K562 (cell line): ENCODE measurements around the gene ITPR2. TPM values are rescaled to one million over a fixed set of nuclear protein-coding genes. Genes with fewer than 3 reads are reported as not detected.

Source experiments
- ATAC-seq: fragments of 200-7000 bp; cut with Tn5 transposase; 3 replicates; pipeline ENCODE4 v1.9.1; 2020; ENCODE audit warnings: moderate library complexity
- BruUV-seq: library from RNA; stranded (reverse); fragments of 400-500 nt; replicated peaks from 2 replicates; lab custom pipeline; 2021; lab: Mats Ljungman, UMichigan
- CTCF ChIA-PET: fragments of 300-600 bp; formaldehyde crosslinking; extraction: SDS; loops from one replicate; lab custom pipeline; 2021; ENCODE audit warnings: low intra/inter-chr PET ratio; lab: Yijun Ruan, JAX
- POLR2A ChIA-PET: fragments of 300-600, 350-650 bp; sonication (Branson Sonifier 250); formaldehyde crosslinking; extraction: SDS; loops from one replicate; lab custom pipeline; 2021; ENCODE audit warnings: antibody characterized with exemption, inconsistent platforms; lab: Yijun Ruan, JAX
- DNase-seq, 4 experiments: peaks; one replicate each; pipeline versions ENCODE4 v3.0.0 to v3.0.0-alpha.2; 2011 to 2018; ENCODE audit warnings: low spot score in 3 of 4, mixed read lengths in 3 of 4; ENCODE audit errors: extremely low read depth in 1 of 4
- FAIRE-seq: peaks from 2 replicates; lab custom pipeline; 2011; peaks lifted over from hg19 to GRCh38; lab: Jason Lieb, UNC
- H2AFZ ChIP-seq: 2 replicates; pipeline ENCODE4 v1.6.0; 2011; ENCODE audit warnings: low read depth, low read length, control low read depth, inconsistent platforms
- H3K27ac ChIP-seq: fragments of 200-600 bp; 3 replicates; pipeline ENCODE4 v1.8.0; 2011; ENCODE audit warnings: low read depth, mild to moderate bottlenecking, control low read depth, inconsistent platforms, low read length, moderate library complexity, mixed read lengths; ENCODE audit errors: extremely low read depth
- H3K27me3 ChIP-seq, 2 experiments: fragments of 300-600 bp in 1 of 2; 2 replicates in 1 of 2; 3 replicates in 1 of 2; pipeline versions ENCODE4 v1.6.0 to v1.8.0; 2011; ENCODE audit warnings: inconsistent platforms in 2 of 2, low read length in 2 of 2, mild to moderate bottlenecking in 1 of 2, mixed read lengths in 1 of 2, moderate library complexity in 1 of 2; ENCODE audit not compliant: control insufficient read depth in 2 of 2, insufficient read depth in 2 of 2
- H3K36me3 ChIP-seq: fragments of 300-600 bp; 3 replicates; pipeline ENCODE4 v1.8.0; 2011; ENCODE audit warnings: mild to moderate bottlenecking, low read length, inconsistent platforms; ENCODE audit not compliant: control insufficient read depth, insufficient read depth
- H3K4me1 ChIP-seq, 2 experiments: fragments of 200-600 bp in 1 of 2; replicated peaks in 1 of 2; 2 replicates in 1 of 2; 3 replicates in 1 of 2; pipeline versions ENCODE4 v1.5.1 to v1.8.0; 2011; ENCODE audit warnings: inconsistent platforms in 2 of 2, low read length in 2 of 2, mild to moderate bottlenecking in 1 of 2, mixed read lengths in 1 of 2, moderate library complexity in 1 of 2; ENCODE audit not compliant: control insufficient read depth in 2 of 2, insufficient read depth in 2 of 2
- H3K4me2 ChIP-seq: 2 replicates; pipeline ENCODE4 v1.6.1; 2011; ENCODE audit warnings: low read length, control low read depth, inconsistent platforms, mixed read lengths; ENCODE audit not compliant: insufficient read depth
- H3K4me3 ChIP-seq: fragments of 200-600 bp; sonication (generic), shearing (Covaris generic); 2 replicates; pipeline ENCODE4 v1.5.1; 2016; ENCODE audit warnings: control low read depth, inconsistent platforms
- H3K79me2 ChIP-seq: fragments of 200-600 bp; 3 replicates; pipeline ENCODE4 v1.8.0; 2011; ENCODE audit warnings: low read length, inconsistent platforms; ENCODE audit not compliant: control insufficient read depth, insufficient read depth
- H3K9ac ChIP-seq, 2 experiments: 2 replicates each; pipeline versions ENCODE4 v1.6.0 to v1.6.1; 2011; ENCODE audit warnings: low read depth in 2 of 2, low read length in 2 of 2, control low read depth in 1 of 2, inconsistent platforms in 1 of 2, mild to moderate bottlenecking in 1 of 2, mixed read lengths in 1 of 2; ENCODE audit not compliant: insufficient read depth in 1 of 2
- H3K9me1 ChIP-seq: one replicate; pipeline ENCODE4 v1.6.0; 2011; ENCODE audit warnings: inconsistent platforms, mild to moderate bottlenecking, low read length, moderate library complexity; ENCODE audit not compliant: control insufficient read depth, insufficient read depth
- H3K9me3 ChIP-seq: replicated peaks from 2 replicates; pipeline ENCODE4 v1.5.1; 2011; ENCODE audit warnings: low read depth, low read length, inconsistent platforms; ENCODE audit not compliant: control insufficient read depth, insufficient read depth
- H4K20me1 ChIP-seq: replicated peaks from 2 replicates; pipeline ENCODE4 v1.6.1; 2011; ENCODE audit warnings: low read length, inconsistent platforms, mixed read lengths; ENCODE audit not compliant: control insufficient read depth, insufficient read depth
- MAFK ChIP-seq: IDR thresholded peaks from 2 replicates; pipeline ENCODE4 v1.6.1; 2011; ENCODE audit warnings: low read length, improper control_type of control experiment
- NEUROD1 ChIP-seq: fragments of 150-350 bp; IDR thresholded peaks from 2 replicates; pipeline ENCODE4 v1.6.1; 2014; ENCODE audit warnings: borderline replicate concordance, low read length, low read depth; ENCODE audit not compliant: partially characterized antibody
- OTX1 ChIP-seq: fragments of 450-650 bp; formaldehyde crosslinking; IDR thresholded peaks from 2 replicates; pipeline ENCODE4 v1.4.0; 2022; ENCODE audit warnings: mild to moderate bottlenecking
- WGBS: fragments of 100-300 bp; shearing (Covaris generic); methylation state at CpG from one replicate; pipeline ENCODE4 v1.1.6; 2016; ENCODE audit warnings: low coverage, mixed read lengths; ENCODE audit not compliant: insufficient coverage; ENCODE audit errors: missing lambda C conversion rate; 5-methylcytosine and 5-hydroxymethylcytosine counted together
- in situ Hi-C: fragments of 300-500 bp; cut with MboI; formaldehyde crosslinking; loops from 4 replicates; pipeline ENCODE4 v1.15.0; 2018; ENCODE audit warnings: inconsistent platforms, mixed read lengths
- intact Hi-C: fragments of 100-400 bp; cut with micrococcal nuclease; formaldehyde crosslinking; loops from 2 replicates; pipeline ENCODE4 v1.14.2; 2022
- polyA plus RNA-seq, 8 experiments: library from polyadenylated mRNA; depleted of rRNA in 4 of 8; stranded (reverse) in 5 of 8; unstranded in 3 of 8; fragments of >200 nt; fragmentation: Nextera tagmentation in 2 of 8; fragmentation: Illumina TruSeq in 1 of 8; extraction: Ambion mirVana in 2 of 8; extraction: Trizol in 1 of 8; gene quantifications; 2 replicates each; pipeline versions ENCODE4 v1.2.1 to v1.2.3, GENCODE V29; 2011 to 2014; ENCODE audit warnings: inconsistent platforms in 1 of 8, missing spikeins in 1 of 8
- total RNA-seq, 7 experiments: library from RNA; depleted of rRNA in 6 of 7; stranded (reverse); fragments of >200 nt in 6 of 7; fragmentation: Illumina TruSeq in 2 of 7; extraction: Trizol in 2 of 7; gene quantifications; 2 replicates each; pipeline versions ENCODE4 v1.2.1 to v1.2.3, GENCODE V29; 2011 to 2021; ENCODE audit warnings: low replicate concordance in 1 of 7
- TF ChIP-seq, protein P1 (sequence below): sonication (generic); formaldehyde crosslinking; IDR thresholded peaks from 2 replicates; pipeline ENCODE4 v1.8.0; 2023; ENCODE audit warnings: missing genetic modification reagents, mild to moderate bottlenecking, borderline replicate concordance
- TF ChIP-seq, protein P2 (sequence below): fragments of 450-650 bp; IDR thresholded peaks from 2 replicates; pipeline ENCODE4 v1.6.1; 2016; ENCODE audit warnings: mild to moderate bottlenecking, moderate library complexity

The ITPR2 gene
- total and polyA plus RNA-seq, 9 of the 15 experiments (the other 6 are each of a cell fraction or from before 2014, with no cell fraction given) = 0.21 to 3.3 (median 0.95) TPM

DNA sequence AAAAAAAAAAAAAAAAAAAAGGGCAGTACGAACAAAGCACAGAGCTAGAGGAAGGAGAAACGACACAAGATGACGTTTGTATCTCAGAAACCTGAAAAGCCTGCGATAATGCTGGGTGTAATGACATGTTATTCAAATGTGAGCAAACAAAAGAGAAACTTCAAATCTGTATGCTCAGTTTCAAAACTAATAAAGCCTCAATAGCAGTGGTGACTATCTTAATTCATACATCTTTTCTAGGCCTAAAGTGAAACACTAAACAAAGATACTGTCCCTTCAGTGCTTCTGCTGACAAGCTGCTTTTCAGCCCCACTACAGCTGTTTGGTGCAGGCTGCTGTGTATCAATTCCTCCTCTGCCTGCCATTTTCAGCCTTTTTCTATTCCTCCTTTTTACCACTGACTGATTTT is 15.8 kb downstream of the ITPR2 start:
- H3K9me3 ChIP-seq = no peaks in the 10 kb centered on the region
- no peak overlapping the region for H3K9ac ChIP-seq
- H3K27ac ChIP-seq = no peak overlapping the region
- no TSS peak for BruUV-seq
- ATAC-seq (no peak), DNase-seq (no peak), FAIRE-seq (no peak)
- H2AFZ ChIP-seq = no peak overlapping the region
- CTCF ChIA-PET = no interaction called here
- H3K27me3 ChIP-seq = no peaks in the 10 kb centered on the region
- POLR2A ChIA-PET = interaction anchor here (0.6 kb wide), 2 partner anchors 362 to 465 kb away, joined by 3 read pairs; no protein-coding TSS in a partner anchor
- H3K9me1 ChIP-seq = no peaks in the 10 kb centered on the region
- no peak overlapping the region for H3K4me2 ChIP-seq
- no peaks in the 10 kb centered on the region for H3K36me3 ChIP-seq
- WGBS = 0% methylated on average over 3 of the region's 4 CpGs
- intact Hi-C loops (no loop called here), in situ Hi-C loops (no loop called here)
- no peaks in the 10 kb centered on the region for H3K79me2 ChIP-seq
- no peak overlapping the region for H3K4me3 ChIP-seq
- no peaks in the 10 kb centered on the region for H4K20me1 ChIP-seq
- no peaks in the 10 kb centered on the region for H3K4me1 ChIP-seq
- TF ChIP-seq, protein P1, sequence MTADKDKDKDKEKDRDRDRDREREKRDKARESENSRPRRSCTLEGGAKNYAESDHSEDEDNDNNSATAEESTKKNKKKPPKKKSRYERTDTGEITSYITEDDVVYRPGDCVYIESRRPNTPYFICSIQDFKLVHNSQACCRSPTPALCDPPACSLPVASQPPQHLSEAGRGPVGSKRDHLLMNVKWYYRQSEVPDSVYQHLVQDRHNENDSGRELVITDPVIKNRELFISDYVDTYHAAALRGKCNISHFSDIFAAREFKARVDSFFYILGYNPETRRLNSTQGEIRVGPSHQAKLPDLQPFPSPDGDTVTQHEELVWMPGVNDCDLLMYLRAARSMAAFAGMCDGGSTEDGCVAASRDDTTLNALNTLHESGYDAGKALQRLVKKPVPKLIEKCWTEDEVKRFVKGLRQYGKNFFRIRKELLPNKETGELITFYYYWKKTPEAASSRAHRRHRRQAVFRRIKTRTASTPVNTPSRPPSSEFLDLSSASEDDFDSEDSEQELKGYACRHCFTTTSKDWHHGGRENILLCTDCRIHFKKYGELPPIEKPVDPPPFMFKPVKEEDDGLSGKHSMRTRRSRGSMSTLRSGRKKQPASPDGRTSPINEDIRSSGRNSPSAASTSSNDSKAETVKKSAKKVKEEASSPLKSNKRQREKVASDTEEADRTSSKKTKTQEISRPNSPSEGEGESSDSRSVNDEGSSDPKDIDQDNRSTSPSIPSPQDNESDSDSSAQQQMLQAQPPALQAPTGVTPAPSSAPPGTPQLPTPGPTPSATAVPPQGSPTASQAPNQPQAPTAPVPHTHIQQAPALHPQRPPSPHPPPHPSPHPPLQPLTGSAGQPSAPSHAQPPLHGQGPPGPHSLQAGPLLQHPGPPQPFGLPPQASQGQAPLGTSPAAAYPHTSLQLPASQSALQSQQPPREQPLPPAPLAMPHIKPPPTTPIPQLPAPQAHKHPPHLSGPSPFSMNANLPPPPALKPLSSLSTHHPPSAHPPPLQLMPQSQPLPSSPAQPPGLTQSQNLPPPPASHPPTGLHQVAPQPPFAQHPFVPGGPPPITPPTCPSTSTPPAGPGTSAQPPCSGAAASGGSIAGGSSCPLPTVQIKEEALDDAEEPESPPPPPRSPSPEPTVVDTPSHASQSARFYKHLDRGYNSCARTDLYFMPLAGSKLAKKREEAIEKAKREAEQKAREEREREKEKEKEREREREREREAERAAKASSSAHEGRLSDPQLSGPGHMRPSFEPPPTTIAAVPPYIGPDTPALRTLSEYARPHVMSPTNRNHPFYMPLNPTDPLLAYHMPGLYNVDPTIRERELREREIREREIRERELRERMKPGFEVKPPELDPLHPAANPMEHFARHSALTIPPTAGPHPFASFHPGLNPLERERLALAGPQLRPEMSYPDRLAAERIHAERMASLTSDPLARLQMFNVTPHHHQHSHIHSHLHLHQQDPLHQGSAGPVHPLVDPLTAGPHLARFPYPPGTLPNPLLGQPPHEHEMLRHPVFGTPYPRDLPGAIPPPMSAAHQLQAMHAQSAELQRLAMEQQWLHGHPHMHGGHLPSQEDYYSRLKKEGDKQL (CRISPR knock-in tag) = no peak
- TF ChIP-seq OTX1 (no peak), MAFK (no peak), NEUROD1 (no peak)
- TF ChIP-seq, protein P2, sequence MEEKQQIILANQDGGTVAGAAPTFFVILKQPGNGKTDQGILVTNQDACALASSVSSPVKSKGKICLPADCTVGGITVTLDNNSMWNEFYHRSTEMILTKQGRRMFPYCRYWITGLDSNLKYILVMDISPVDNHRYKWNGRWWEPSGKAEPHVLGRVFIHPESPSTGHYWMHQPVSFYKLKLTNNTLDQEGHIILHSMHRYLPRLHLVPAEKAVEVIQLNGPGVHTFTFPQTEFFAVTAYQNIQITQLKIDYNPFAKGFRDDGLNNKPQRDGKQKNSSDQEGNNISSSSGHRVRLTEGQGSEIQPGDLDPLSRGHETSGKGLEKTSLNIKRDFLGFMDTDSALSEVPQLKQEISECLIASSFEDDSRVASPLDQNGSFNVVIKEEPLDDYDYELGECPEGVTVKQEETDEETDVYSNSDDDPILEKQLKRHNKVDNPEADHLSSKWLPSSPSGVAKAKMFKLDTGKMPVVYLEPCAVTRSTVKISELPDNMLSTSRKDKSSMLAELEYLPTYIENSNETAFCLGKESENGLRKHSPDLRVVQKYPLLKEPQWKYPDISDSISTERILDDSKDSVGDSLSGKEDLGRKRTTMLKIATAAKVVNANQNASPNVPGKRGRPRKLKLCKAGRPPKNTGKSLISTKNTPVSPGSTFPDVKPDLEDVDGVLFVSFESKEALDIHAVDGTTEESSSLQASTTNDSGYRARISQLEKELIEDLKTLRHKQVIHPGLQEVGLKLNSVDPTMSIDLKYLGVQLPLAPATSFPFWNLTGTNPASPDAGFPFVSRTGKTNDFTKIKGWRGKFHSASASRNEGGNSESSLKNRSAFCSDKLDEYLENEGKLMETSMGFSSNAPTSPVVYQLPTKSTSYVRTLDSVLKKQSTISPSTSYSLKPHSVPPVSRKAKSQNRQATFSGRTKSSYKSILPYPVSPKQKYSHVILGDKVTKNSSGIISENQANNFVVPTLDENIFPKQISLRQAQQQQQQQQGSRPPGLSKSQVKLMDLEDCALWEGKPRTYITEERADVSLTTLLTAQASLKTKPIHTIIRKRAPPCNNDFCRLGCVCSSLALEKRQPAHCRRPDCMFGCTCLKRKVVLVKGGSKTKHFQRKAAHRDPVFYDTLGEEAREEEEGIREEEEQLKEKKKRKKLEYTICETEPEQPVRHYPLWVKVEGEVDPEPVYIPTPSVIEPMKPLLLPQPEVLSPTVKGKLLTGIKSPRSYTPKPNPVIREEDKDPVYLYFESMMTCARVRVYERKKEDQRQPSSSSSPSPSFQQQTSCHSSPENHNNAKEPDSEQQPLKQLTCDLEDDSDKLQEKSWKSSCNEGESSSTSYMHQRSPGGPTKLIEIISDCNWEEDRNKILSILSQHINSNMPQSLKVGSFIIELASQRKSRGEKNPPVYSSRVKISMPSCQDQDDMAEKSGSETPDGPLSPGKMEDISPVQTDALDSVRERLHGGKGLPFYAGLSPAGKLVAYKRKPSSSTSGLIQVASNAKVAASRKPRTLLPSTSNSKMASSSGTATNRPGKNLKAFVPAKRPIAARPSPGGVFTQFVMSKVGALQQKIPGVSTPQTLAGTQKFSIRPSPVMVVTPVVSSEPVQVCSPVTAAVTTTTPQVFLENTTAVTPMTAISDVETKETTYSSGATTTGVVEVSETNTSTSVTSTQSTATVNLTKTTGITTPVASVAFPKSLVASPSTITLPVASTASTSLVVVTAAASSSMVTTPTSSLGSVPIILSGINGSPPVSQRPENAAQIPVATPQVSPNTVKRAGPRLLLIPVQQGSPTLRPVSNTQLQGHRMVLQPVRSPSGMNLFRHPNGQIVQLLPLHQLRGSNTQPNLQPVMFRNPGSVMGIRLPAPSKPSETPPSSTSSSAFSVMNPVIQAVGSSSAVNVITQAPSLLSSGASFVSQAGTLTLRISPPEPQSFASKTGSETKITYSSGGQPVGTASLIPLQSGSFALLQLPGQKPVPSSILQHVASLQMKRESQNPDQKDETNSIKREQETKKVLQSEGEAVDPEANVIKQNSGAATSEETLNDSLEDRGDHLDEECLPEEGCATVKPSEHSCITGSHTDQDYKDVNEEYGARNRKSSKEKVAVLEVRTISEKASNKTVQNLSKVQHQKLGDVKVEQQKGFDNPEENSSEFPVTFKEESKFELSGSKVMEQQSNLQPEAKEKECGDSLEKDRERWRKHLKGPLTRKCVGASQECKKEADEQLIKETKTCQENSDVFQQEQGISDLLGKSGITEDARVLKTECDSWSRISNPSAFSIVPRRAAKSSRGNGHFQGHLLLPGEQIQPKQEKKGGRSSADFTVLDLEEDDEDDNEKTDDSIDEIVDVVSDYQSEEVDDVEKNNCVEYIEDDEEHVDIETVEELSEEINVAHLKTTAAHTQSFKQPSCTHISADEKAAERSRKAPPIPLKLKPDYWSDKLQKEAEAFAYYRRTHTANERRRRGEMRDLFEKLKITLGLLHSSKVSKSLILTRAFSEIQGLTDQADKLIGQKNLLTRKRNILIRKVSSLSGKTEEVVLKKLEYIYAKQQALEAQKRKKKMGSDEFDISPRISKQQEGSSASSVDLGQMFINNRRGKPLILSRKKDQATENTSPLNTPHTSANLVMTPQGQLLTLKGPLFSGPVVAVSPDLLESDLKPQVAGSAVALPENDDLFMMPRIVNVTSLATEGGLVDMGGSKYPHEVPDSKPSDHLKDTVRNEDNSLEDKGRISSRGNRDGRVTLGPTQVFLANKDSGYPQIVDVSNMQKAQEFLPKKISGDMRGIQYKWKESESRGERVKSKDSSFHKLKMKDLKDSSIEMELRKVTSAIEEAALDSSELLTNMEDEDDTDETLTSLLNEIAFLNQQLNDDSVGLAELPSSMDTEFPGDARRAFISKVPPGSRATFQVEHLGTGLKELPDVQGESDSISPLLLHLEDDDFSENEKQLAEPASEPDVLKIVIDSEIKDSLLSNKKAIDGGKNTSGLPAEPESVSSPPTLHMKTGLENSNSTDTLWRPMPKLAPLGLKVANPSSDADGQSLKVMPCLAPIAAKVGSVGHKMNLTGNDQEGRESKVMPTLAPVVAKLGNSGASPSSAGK = no peak
